NB4 (cell line): ENCODE results near the gene FOXI1.

Experiments
- DNase-seq: peaks from one replicate; pipeline ENCODE4 v3.0.0; 2010; ENCODE audit warnings: low read depth
- H3K4me3 ChIP-seq: one replicate; pipeline ENCODE4 v1.5.1; 2011; ENCODE audit warnings: mild to moderate bottlenecking, low read depth, low read length, moderate library complexity
- CTCF ChIP-seq: IDR thresholded peaks from one replicate; pipeline ENCODE4 v1.5.1; 2012; ENCODE audit warnings: low read depth, low read length
- MAX ChIP-seq: IDR thresholded peaks from 2 replicates; pipeline ENCODE4 v1.6.1; 2011; ENCODE audit warnings: low read depth, low read length
- MYC ChIP-seq: IDR thresholded peaks from 2 replicates; pipeline ENCODE4 v1.6.1; 2011; ENCODE audit warnings: low read depth, low read length
- POLR2A ChIP-seq: IDR thresholded peaks from 2 replicates; pipeline ENCODE4 v1.6.1; 2011; ENCODE audit warnings: mild to moderate bottlenecking; ENCODE audit not compliant: insufficient read length; ENCODE audit errors: extremely low read depth

FOXI1 gene

GRCh38 chr5:170152767-170153166 lies 47.1 kb downstream of the FOXI1 start:
- no peak for DNase-seq
- H3K4me3 ChIP-seq = no peak overlapping the region
- no peak for TF ChIP-seq POLR2A
- TF ChIP-seq CTCF = no peak
- TF ChIP-seq MYC = no peak
- TF ChIP-seq MAX = no peak

GRCh38 chr5:170154297-170154696 lies 48.6 kb downstream of the FOXI1 start:
- TF ChIP-seq POLR2A = no peak
- TF ChIP-seq MYC = no peak
- no peak for TF ChIP-seq CTCF
- TF ChIP-seq MAX = no peak
- DNase-seq = no peak
- H3K4me3 ChIP-seq = no peak overlapping the region

GRCh38 chr5:170154744-170155143 lies 49.0 kb downstream of the FOXI1 start:
- H3K4me3 ChIP-seq = no peak overlapping the region
- TF ChIP-seq POLR2A (no peak), MYC (no peak), CTCF (no peak), MAX (no peak)
- DNase-seq = no peak

- DNase-seq = no peak
- H3K4me3 ChIP-seq = no peak overlapping the region
- TF ChIP-seq MYC = no peak
- no peak for TF ChIP-seq CTCF
- TF ChIP-seq POLR2A = no peak
Observed at GRCh38 chr5:170155771-170156170, 50.1 kb downstream of the FOXI1 start.

GRCh38 chr5:170159101-170159698 lies 53.5 kb downstream of the FOXI1 start:
- no peak overlapping the region for H3K4me3 ChIP-seq
- DNase-seq = no peak
- no peak for TF ChIP-seq MYC
- TF ChIP-seq CTCF = no peak
- no peak for TF ChIP-seq POLR2A
- no peak for TF ChIP-seq MAX
